HS-27A (cell line): ENCODE measurements around the gene STING1.

ENCODE experiments used
- DNase-seq: peaks from one replicate; pipeline ENCODE4 v3.0.0-alpha.2; 2012; ENCODE audit warnings: low read depth, missing footprints

The STING1 gene

DNA sequence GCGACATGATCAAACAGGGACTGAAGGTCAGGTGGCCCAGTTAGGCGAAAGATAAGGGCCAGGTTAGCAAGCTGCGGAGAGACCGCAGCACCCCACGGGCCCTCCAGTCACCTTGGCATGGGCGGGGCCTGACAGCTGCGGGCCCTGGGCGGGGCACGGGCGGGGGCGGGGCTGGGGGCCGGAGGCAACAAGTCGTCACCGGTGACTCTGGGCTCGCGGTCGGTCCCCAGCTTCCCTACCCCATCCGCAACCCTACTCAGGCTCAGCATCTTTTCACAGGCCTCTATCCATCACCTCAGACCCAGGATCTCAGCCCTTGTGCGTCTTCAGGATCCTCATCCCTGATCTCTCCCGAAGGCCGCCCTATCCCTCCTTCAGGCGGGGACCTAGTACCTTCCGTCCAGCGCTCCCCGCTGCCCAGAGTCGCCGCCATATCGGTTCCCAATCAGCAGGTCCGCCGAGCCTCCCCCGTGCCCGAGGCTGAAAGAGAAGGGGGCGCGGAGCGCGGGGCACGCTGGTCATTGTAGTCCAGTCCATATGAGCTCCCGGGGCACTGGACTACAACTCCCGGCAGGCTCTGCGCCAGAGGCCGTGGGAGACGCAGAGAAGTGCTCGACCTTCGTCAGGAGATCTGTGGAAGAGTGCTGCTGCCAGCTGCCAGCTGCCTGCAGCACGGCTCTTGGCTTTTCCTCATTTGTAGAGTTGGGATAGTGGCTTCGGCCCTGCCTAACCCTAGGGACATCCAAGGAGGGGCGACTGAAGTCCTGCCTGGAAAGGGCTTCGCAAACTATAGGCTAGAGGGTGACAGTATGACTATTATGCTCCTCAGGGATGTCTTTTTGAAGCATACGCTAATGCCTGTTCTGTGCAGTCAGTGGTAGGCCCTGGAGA, 43.3 kb downstream of the STING1 start, which contains the start of gene DNAJC18:
Gene DNAJC18, minus strand, starts transcription at position 513 of the 891 bp plus-strand sequence. Its CDS starts 80 bp downstream, at position 433.
- DNase-seq, result no peak

DNA sequence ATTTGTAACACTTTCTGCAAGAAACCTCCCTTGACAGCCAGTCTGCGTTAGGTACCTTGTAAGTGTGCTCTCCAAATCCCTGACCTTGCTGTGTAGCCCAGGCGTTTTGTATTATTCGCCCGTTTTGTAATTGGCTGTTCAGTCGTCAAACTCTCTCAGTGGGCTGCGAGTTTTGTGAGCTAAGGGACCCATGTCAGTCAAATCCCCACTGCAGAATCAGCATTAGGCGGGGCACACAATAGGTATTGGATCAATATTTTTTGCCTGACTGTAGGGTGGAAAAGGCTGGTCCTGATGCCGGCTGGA, 43.9 kb downstream of the STING1 start:
- no peak for DNase-seq

DNA sequence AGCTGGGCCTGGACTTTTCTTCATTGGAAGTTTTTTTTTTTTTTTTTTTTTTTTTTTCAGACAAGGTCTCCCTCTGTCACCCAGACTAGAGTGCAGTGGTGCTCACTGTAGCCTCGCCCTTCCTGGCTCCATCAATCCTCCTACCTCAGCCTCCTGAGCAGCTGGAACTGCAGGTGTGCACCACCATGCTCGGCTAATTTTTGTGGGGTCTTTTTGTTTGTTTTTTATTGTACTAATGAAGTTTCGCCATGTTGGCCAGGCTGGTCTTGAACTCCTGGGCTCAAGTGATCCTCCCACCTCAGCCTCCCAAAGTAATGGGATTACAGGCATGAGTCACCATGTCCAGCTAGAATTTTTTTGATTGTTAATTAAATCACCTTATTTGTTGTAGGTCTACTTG, 46.9 kb downstream of the STING1 start:
- no peak for DNase-seq

DNA sequence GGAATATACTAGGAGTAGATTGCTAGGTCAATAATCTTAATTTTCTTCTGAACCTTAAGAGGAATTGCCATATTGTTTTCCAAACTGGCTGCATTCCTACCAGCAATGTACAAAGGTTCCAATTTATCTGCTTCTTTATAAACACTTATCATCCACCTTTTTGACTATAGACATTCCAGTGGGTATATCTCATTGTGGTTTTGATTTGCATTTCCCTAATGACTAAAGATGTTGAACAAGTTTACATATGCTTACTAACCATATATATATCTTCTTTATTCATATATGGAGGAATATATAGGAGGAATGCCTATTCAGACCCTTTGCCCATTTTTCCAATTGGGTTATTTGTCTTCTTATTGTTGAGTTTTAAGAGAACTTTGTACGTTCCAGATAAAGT, 50.9 kb downstream of the STING1 start:
- no peak for DNase-seq

DNA sequence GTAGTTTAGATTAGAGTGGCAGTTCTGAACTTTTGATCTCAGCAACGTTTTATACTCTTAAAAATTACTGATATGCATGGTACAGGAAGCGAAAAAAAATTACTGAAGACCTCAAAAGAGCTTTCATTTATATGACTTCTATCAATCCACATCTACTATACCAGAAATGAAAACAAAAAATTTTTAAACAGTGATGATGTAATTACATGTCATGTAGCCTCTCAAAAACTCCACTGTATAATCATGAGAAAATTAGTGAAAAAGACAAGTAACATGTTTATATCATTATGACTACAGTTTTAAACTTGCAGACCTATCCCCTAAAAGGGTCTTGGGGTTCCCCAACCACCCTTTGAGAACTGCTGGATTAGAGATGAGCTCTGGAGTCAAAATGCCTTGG, 52.5 kb downstream of the STING1 start:
- DNase-seq, result no peak

DNA sequence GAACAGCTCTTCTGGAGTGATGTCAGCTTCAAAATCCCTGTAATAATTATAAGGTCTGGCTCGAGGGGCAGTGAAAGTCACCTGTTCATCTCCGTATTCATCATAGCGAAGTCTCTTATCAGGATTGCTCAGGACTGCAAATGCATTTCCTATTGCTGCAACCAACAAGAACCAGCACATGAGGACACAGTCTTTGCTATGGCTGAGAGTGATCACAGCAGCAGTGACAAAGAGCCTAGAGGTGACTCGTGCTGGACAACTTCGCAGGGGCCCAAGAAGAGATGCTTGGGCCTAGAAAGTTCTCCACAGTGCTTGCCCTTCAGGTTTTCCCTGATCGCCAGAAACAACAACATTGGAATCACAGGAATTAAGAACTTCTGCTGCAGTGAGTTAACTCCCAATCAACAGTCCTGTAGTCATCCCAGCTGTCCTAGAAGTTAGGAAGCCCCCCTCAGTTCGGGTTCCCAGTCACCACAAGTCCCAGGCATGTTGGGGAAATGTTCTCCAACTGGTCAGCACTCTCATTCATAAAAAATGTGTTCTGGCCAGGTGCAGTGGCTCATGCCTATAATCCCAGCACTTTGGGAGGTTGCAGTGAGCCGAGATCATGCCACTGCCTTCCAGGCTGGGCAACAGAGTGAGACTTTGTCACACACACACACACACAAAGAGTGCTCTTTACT, 56.2 kb downstream of the STING1 start:
- DNase-seq, result no peak
